GM21717 (cell line): ENCODE data around the gene SLC16A8.

Experiments used
- ATAC-seq: cut with Tn5 transposase; IDR thresholded peaks from one replicate; pipeline ENCODE4 v1.9.1; 2021; ENCODE audit warnings: mild to moderate bottlenecking, moderate library complexity; ENCODE audit not compliant: unreplicated experiment

The SLC16A8 gene

GRCh38 chr22:38112381-38112780, 28.4 kb upstream of the SLC16A8 start:
- no peak for ATAC-seq

DNA sequence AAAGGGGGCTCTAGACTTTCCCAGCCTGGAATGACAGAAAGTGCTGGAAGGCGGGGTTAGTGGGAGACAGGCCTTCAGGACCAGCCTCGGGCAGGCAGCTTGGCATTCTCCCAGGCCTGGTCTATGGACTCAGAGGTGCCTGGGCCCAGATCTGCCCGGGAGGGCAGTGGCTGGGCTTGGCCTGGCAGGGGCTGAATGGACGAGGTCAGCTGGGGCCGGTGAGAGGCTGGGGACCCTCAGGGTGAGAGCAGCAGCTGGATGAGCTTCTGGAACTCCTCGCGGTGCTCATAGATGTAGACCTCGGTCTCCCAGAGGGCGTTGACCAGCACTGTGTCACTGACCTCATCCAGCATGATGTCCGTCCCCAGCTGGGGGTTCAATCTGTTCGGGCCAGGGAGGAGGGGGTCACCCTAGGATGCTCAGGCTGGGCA, 28.0 kb upstream of the SLC16A8 start:
- ATAC-seq = no peak

DNA sequence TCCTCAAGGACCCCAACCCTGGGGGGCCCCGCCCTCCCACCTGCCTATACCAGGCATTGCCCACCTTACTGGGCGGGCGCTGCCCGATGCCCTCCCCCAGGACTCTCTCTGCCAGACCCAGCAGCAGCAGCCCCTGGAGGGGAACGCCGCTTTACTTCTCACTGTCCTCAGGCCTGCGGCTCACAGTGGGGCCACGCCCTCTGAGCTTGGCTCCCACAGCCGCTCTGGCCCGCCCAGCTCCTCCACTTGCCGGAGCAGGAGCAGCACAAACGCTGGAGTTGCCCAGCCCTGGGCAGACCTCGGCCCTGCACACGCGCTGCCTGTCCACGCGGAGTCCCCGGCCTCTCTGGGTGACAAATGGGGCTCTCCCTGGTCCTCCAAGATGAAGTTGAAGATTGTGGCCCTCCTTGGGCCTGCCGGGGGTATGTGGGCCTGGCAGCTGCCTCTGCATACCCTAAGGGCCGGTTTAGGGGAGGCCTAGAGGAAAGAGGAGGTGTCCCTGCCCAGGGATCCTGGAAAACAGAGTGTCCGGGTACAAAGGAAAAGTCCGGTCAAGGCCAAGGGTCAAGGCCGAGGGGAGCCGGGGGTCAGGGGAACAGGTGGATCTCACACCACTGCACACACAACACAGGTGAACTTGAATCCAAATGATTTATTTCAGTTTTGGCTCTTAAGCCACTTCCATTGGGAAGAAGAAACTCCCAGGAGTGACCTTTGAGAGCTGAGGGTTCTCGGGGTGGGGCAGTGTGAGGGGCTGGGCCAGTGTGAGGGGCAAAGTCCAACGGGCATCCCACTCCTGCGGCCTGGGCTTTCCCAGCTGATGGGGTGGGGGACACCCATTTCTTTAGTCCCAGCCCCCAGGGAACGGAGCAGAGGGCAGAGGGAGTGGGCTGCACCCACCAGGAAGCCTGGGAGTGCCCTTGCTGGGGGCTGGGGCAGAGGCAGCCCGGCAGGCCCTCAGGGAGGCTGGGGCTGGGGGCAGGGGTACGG, 27.2 kb upstream of the SLC16A8 start:
- ATAC-seq = no peak

GRCh38 chr22:38110008-38110862, 26.3 kb upstream of the SLC16A8 start, which contains the start of gene BAIAP2L2:
BAIAP2L2 (minus strand) TSS chr22:38110684; CDS start chr22:38110525, 159 bp downstream.
- no peak for ATAC-seq

DNA sequence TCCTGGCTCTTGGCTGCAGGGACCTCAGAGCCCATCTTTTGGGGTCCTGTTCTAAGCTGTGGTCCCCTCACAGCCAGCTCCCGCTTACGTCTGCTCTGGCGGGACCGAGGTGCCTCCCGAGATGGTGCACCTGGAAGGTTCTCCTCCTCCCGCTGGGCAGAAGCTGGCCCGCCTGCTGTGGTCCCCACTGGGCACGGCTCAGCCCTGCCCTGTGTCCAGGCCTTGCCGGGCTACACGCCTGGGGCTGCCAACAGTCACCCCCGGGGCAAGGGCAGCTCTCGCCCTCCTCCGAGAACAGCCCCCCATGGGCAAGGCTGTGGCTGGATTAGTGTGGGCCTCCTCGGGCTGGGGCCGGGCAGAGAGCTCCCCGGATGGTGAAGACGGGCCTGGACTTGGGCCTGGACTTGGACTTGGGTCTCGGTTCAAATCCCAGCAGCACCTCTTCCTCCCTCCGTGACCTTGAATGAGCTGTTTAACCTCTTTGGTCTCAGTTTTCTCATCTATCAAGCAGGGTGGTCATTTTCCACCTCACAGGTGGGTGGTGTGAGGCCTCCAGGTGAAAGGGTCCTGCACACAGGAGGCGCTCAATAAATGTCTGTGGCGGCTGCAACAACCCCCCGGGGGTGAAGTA, 25.5 kb upstream of the SLC16A8 start:
- no peak for ATAC-seq

GRCh38 chr22:38108561-38109319, 24.8 kb upstream of the SLC16A8 start:
- ATAC-seq = no peak

GRCh38 chr22:38107692-38108515, 23.9 kb upstream of the SLC16A8 start:
- no peak for ATAC-seq

DNA sequence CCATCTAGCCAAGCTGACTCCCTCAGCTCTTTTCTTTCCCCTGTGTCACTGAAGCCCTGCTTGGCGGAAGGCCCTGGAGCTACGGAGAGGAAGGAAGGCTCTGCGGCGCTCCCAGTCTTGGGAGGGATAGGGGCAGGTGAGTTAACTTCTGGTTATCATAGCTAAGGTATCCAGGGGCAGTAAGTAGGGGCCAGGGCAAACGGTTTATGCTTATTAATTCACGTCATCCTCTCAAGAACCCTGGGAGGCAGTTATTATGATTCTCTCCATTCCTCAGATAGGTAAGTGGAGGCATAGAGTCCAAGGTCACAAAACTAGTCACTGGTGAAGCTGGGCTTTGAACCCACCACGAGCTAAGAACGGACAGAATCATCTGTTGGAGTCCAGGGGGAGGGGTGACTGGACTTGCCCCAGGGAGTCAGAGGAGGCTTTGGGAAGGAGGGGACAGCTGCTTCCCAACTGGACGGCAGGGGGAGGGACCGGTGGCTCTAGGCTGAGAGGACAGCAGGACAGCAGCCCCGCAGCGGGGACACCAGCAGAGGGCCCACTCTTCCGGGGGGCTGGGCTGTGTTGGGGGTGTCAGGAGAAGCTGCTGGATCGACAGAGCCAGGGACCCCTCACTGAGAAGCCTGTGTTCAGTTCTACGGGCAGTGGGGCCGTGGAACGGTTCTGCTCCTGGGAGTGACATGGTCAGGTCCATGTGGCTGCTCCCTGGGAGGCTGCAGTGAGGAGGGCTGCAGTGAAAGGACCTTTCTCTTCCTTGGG, 23.0 kb upstream of the SLC16A8 start:
- no peak for ATAC-seq

DNA sequence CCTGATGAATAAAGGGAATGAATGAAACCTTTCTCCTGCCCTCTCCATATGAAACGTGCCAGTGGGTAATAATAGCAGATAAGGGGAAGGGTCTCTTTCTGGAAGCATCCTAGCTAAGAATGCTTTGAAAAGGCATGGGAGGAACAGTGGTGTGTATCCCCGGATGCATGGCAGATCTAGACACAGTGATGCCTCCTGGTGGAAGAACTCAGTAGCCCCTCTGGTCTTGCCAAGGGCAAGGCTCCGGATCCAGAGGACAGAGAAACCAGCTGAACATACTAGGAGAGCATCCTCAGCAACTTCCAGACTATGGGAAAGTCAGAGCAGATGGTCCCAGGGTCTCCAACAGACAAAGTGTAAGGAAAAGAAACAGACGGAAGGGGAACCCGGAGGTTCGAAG, 20.1 kb upstream of the SLC16A8 start:
- ATAC-seq = no peak

DNA sequence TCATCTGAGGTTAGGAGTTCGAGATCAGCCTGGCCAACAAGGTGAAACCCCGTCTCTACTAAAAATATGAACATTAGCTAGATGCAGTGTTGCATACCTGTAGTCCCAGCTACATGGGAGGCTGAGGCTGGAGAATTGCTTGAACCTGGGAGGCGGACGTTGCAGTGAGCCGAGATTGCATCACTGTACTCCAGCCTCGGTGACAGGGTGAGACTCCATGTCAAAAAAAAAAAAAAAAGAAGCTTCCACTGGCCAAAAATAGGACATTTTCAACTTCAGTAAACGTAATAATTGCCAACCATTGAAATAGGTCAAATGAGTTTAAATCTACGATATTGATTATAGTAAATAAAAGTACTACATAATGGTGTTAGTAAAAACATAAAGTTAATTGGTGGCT, 19.7 kb upstream of the SLC16A8 start:
- ATAC-seq = no peak

- no peak for ATAC-seq
Measured at GRCh38 chr22:38098410-38099249, 14.6 kb upstream of the SLC16A8 start.

- no peak for ATAC-seq
Measured at GRCh38 chr22:38097557-38098409, 13.8 kb upstream of the SLC16A8 start.

GRCh38 chr22:38097058-38097457, 13.1 kb upstream of the SLC16A8 start:
- ATAC-seq = no peak

- ATAC-seq = no peak
Measured at GRCh38 chr22:38089474-38089851, 5.5 kb upstream of the SLC16A8 start.

DNA sequence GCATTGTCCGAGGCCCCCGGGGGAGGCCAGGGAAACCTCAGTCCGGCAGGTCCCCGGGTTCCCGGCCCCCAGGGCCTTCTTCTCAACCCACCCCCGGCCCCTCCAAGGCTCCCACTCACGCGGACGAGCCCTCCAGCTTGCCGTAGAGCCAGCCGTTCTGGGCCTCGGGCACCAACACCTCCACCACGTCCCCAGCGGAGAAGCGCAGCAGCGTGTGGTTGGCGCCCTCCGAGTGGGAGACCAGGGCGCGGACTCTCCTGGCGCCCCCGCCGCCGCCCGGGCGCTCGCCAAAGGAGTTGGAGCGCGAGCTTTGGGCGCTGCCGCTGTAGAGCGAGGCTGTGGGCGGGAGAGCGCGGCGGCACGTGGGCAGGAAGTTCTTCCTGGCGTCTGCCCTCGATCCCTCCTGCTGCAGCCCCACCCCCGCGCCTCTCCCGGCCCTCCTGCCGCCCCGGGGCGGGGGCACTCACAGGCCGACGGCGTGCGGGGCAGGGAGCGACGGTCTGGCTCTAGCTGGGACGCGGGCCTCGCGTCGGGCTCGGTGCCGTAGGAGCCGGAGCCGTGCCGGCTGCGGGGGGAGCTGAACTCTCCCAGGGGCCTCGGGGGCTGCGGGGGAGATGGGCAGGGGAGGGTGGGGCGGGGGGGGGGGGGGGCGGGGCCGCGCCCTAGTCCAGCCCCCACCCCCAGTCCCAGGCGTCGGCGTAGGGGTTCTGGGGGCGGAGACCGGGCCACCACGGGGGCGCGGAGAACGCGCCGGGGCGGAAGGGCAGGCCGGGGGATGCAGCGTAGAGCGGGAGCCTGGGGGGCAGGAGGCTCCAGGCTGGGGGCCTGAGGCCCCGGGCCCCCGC, 4.9 kb upstream of the SLC16A8 start:
- no peak for ATAC-seq

- no peak for ATAC-seq
Measured at GRCh38 chr22:38087855-38088254, 3.9 kb upstream of the SLC16A8 start.
